GM18909 (cell line): ENCODE measurements around the gene OBP2B.
"Not testable (repeated sequence)": the region's sequence is repeated elsewhere in the genome, so short reads cannot be mapped to it uniquely, and the experiment has no call there.

Experiments
- ATAC-seq: cut with Tn5 transposase; IDR thresholded peaks from one replicate; pipeline ENCODE4 v1.9.1; 2021; ENCODE audit warnings: mild to moderate bottlenecking; ENCODE audit not compliant: unreplicated experiment, poor library complexity

OBP2B gene

DNA sequence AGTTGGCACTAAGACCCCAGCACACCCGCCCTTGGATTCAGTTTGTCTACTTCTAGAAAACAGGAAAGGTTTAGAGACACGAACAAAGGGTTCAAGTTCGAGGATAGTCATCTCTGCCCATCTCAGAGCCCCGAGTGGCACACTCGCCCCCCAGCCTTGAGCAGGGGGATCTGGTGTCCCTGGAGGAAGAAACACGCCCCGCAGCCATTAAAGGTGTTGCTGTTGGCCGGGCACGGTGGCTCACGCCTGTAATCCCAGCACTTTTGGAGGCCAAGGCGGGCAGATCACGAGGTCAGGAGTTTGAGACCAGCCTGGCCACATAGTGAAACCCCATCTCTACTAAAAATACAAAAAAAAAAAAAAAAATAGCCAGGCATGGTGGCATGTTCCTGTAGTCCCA, 39.4 kb downstream of the OBP2B start:
- not testable (repeated sequence) for ATAC-seq

DNA sequence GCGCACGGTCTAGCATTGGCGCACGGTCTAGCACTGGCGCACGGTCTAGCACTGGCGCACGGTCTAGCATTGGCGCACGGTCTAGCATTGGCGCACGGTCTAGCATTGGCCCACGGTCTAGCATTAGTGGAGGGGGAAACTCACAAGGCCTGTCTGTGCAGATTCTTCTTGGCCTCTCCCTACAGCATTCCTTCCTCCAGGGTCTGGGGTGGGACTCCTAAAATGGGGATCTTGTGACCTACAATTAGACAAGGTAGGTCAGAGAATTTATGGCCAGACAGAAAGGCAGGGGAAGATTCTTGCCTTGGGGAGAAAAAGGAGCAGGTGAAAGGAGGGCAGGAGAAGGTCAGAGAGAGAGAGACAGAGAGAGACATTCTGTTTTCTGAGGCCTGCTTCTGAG, 39.9 kb downstream of the OBP2B start:
- no peak for ATAC-seq

DNA sequence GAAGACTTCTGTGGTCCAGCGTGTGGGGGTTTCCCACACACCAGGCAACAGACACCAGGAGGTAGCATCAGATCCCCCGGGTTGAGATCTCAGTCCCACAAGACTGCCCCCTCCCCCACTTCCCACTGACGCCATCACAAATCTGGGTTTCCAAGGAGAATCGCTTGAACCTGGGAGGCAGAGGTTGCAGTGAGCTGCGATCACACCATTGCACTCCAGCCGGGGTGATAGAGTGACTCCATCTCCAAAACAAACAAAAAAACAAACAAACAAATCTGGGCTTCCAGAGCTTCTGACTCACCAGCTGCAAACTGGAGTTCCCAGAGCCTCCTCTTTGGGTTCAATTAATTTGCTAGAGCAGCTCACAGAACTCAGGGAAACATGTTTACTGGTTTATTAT, 40.6 kb downstream of the OBP2B start:
- ATAC-seq, result no peak

- no peak for ATAC-seq
These were observed 41.3 kb downstream of the OBP2B start for GRCh38 chr9:133167769-133168168.

- no peak for ATAC-seq
These were observed 41.8 kb downstream of the OBP2B start for GRCh38 chr9:133167096-133167730.

DNA sequence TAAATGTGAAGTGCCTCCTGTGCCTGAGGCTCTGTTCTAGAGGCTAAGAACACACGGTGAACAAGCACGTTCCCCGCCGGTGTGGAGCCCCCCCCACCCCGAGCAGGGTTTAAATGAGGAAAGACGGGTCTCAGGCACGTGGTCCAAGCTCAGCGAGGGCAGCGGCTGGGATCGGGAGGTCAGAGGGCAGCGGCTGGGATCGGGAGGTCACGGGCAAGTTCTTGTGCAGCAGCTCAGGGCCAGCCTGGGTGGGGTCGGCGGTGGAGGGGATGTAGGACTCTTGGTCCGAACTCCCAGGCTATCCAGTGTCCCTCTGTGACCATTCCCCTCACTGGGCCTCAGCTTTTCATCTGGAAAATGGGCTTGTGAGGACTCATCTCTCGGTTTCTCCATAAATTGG, 42.7 kb downstream of the OBP2B start:
- ATAC-seq, result no peak

DNA sequence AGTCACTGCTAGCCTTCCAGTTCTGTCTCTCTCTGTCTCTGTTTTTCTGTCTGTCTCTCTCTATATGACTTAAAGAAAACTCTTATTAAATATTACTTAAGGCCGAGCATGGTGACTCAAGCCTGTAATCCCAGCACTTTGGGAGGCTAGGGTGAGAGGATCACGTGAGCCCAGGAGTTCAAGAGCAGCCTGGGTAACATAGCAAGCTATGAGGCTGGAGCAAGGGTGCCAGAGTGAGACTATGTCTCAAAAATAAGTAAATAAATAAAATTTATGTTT, 43.7 kb downstream of the OBP2B start:
- ATAC-seq, result no peak

DNA sequence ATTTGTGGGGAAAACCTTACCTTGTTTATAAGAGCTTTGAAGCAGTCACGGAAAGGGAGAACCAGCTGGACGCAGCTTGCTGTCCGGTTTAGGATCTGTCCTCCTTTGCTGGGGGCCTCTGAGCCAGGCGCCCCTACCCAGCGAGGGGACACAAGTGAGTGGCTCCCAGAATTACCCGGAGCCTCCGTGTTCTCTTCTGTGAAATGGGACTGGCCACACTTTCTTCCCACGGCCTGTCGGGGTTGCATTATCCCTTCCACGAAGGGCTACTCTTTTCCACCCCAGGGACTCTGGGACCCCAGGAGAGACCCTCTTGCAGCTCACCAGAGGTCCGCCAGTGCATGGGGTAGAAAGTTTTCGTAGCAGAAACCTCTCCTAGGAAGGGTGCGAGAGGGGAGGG, 44.9 kb downstream of the OBP2B start:
- no peak for ATAC-seq

DNA sequence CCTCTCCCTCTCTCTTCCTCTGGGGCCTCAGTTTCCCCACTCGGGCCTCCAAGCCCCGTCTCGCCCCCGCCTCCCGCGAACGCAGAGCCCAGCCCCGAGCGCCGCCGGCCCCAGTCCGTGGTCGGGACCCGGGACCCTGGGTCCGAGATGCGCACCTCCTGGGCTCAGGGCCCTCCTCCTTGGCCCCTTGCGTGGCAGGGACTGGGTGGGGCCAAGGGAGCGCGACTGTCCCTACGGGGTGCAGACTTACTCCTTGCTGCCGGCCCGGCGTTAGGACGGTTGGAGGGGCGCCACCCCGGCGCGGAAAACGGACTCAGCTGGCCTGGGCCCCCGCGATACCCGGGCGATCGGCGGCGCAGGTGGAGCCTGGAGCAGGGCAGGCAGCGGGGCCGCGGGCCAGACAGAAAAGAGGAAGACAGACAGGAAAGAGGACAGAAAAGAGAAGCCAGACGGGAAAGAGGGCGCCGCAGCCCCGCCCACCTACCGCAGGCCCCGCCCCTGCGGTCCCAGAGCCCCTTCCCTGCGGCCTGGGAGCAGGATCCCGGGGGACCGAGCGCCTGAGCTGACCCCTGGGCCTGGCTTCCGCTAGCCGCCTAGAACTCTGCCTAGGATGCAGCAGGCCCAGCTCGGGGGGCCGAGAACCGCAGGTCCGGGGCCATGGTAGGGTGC, 45.4 kb downstream of the OBP2B start, which contains the start of gene GBGT1:
TSS of gene GBGT1 (minus strand) at position 411 of the 669 bp plus-strand sequence. CDS start 1,502 bp downstream, outside the sequence.
- no peak for ATAC-seq

GRCh38 chr9:133162861-133163503, 46.1 kb downstream of the OBP2B start:
- ATAC-seq, result no peak

DNA sequence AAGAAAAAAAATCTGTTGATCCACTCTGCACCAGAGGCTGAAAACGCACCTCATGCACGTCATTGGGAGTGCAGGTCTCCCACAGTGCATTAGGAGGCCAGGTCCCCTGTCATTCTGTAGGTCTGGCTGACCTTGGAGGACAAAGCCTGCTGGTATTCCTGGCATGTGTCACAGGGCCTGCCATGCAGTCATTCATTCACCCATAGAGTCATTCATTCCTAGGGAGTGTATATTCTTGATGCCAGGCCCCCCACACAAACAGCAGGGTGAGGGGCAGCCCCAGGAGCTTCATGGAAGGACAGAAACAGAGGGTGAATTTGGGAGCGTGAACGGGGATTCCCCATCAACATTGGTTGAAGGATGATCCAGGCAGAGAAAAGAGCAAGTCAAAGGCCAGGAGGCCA, 47.5 kb downstream of the OBP2B start:
- no peak for ATAC-seq

DNA sequence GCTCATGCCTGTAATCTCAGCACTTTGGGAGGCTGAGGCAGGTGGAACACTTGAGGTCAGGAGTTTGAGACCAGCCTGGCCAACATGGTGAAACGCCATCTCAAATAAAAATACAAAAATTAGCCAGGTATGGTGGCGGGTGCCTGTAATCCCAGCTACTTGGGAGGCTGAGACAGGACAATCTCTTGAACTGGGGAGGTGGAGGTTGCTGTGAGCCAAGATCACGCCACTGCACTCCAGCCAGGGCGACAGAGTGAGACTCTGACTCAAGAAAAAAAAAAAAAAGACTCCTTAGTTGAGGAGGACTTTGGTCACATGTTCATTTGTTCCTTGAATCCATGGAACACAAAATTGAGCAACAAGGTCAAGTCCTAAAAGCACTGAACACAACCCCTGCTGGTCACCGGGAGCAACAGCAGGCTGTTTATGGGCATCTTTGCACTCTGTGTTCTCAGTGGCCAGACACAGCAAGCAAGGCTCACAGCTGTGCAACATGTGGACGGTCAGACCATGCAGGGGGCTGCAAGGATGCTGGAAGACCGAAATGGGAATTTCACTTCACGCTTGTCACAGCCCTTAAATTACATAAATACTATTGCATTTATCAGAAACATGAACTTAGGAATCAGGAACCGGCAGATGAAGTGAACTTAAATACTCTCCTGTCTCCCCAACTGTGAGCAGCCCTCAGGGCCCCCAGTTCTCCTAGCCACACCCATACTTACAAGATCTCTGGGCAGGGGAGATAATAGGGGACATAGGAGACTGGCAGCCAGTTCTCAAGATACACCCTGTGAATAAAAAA, 48.1 kb downstream of the OBP2B start:
- ATAC-seq, result no peak

DNA sequence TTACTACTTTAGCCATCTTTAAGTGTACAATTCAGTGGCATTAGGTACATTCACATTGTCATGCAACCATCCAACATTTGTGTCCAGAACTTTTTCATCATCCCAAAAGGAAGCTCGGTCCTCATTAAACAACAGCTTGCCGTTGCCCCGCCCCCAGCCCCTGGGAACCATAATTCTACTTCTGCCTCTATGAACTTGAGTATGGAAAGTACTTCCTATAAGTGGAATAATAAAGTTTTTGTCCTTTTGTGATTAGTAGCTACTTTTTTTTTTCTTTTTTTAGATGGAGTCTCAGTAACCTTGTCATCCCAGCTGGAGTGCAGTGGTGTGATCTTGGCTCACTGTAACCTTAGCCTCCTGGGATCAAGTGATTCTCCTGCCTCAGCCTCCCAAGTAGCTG, 50.4 kb downstream of the OBP2B start:
- ATAC-seq, result no peak
